Smooth muscle cell (in vitro differentiated cells): ENCODE measurements around the gene AP5M1. TPM values are rescaled to one million over a fixed set of nuclear protein-coding genes. Genes with fewer than 3 reads are reported as not detected.
A peak's percentile ranks its signal among the peaks of the same experiment; 100 is the strongest.
"Not testable (repeated sequence)": the region's sequence is repeated elsewhere in the genome, so short reads cannot be mapped to it uniquely, and the experiment has no call there.

Experiments used
- DNase-seq: peaks from one replicate; lab custom pipeline; 2025; ENCODE audit not compliant: unreplicated experiment; lab: John Stamatoyannopoulos, UW
- H2AFZ ChIP-seq: fragments of 200-600 bp; sonication (generic); 2 replicates; pipeline ENCODE4 v1.6.0; 2016; ENCODE audit warnings: antibody characterized with exemption, low read depth, mild to moderate bottlenecking
- H3F3A ChIP-seq: fragments of 200-600 bp; sonication (generic); 2 replicates; pipeline ENCODE4 v1.6.0; 2017; ENCODE audit warnings: antibody characterized with exemption, low read depth
- H3K27ac ChIP-seq: fragments of 200-600 bp; sonication (generic); 2 replicates; pipeline ENCODE4 v1.5.1; 2016; ENCODE audit warnings: low read depth, mild to moderate bottlenecking
- H3K27me3 ChIP-seq: fragments of 200-600 bp; sonication (generic); 2 replicates; pipeline ENCODE4 v1.6.1; 2016; ENCODE audit warnings: low read depth, mild to moderate bottlenecking
- H3K36me3 ChIP-seq: fragments of 200-600 bp; sonication (generic); 2 replicates; pipeline ENCODE4 v1.5.1; 2016; ENCODE audit warnings: low read depth
- H3K4me1 ChIP-seq: fragments of 200-600 bp; sonication (generic); 2 replicates; pipeline ENCODE4 v1.5.1; 2016; ENCODE audit warnings: low read depth
- H3K4me2 ChIP-seq: fragments of 200-600 bp; sonication (generic); 2 replicates; pipeline ENCODE4 v1.6.0; 2016; ENCODE audit warnings: mild to moderate bottlenecking
- H3K4me3 ChIP-seq: fragments of 200-600 bp; sonication (generic); 2 replicates; pipeline ENCODE4 v1.5.1; 2016; ENCODE audit warnings: mild to moderate bottlenecking
- H3K79me2 ChIP-seq: fragments of 200-600 bp; sonication (generic); 2 replicates; pipeline ENCODE4 v1.6.0; 2016; ENCODE audit warnings: low read depth, mild to moderate bottlenecking
- H3K9ac ChIP-seq: fragments of 200-600 bp; sonication (generic); 2 replicates; pipeline ENCODE4 v1.6.0; 2016; ENCODE audit warnings: low read depth
- H3K9me3 ChIP-seq: fragments of 200-600 bp; sonication (generic); replicated peaks from 2 replicates; pipeline ENCODE4 v1.5.1; 2016; ENCODE audit warnings: low read depth
- H4K20me1 ChIP-seq: fragments of 200-600 bp; sonication (generic); 2 replicates; pipeline ENCODE4 v1.6.0; 2016; ENCODE audit warnings: low read depth
- WGBS: methylation state at CpG from one replicate; pipeline ENCODE4 v1.1.7; 2016; ENCODE audit warnings: low lambda C conversion rate; 5-methylcytosine and 5-hydroxymethylcytosine counted together
- polyA plus RNA-seq: library from polyadenylated mRNA; unstranded; fragments of >200 nt; fragmentation: Nextera tagmentation; extraction: Ambion mirVana; gene quantifications from 2 replicates; pipeline ENCODE4 v1.2.1, GENCODE V29; 2016
- total RNA-seq: library from RNA; depleted of rRNA; stranded (reverse); fragments of >200 nt; gene quantifications from 2 replicates; pipeline ENCODE4 v1.2.3, GENCODE V29; 2014
- TF ChIP-seq, protein P1 (sequence below): fragments of 200-600 bp; sonication (generic); IDR thresholded peaks from 2 replicates; pipeline ENCODE4 v1.5.1; 2017; ENCODE audit warnings: borderline replicate concordance, mild to moderate bottlenecking, antibody characterized with exemption; ENCODE audit not compliant: insufficient read depth, poor library complexity, severe bottlenecking

The AP5M1 gene
- total and polyA plus RNA-seq, 2 experiments from 2014 or later, result 15.7 to 21.7 TPM

DNA sequence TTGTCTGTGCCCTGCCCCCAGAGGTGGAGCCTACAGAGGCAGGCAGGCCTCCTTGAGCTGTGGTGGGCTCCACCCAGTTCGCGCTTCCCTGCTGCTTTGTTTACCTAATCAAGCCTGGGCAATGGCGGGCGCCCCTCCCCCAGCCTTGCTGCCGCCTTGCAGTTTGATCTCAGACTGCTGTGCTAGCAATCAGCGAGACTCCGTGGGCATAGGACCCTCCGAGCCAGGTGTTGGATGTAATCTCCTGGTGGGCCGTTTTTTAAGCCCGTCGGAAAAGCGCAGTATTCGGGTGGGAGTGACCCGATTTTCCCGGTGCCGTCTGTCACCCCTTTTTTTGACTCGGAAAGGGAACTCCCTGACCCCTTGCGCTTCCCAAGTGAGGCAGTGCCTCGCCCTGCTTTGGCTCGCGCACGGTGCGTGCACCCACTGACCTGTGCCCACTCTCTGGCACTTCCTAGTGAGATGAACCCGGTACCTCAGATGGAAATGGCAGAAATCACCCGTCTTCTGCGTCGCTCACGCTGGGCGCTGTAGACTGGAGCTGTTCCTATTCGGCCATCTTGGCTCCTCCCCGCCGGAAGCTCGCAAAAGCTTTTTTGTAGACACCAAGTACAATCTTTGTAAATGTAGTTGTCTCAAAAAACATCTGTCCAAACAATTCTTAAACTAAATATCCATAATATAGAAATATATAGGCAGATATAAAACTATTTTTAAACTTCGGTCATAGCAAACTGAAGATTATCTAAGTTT, 75.0 kb downstream of the AP5M1 start:
- H3K9me3 ChIP-seq, H3K27ac ChIP-seq, H3K79me2 ChIP-seq, H3K36me3 ChIP-seq, H3K4me1 ChIP-seq, H3K27me3 ChIP-seq, H2AFZ ChIP-seq, H4K20me1 ChIP-seq, H3K9ac ChIP-seq, H3F3A ChIP-seq, H3K4me2 ChIP-seq, DNase-seq: not testable (repeated sequence)
- peak overlapping the region; percentile 16 for H3K4me3 ChIP-seq
- WGBS, result 55% methylated on average over 31 of the region's 34 CpGs

DNA sequence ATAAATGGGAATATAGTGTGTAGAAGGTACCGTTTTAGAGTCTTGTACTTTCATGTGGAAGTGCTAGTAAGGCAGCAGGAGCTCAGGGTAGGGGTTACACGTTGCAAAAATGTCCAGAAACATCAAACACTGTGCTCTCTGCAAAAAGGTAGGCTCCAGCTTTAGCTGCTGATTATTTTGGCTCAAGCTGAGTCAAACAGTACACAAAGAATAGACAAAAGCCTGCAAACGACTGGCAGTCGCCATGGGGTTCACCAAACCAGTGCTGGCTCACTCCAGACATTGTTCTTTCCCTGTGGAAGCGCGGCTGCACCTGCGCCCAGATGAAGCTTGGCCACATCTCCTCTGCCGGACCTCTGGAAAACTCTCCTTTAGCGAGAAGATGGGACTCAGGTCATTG, 76.3 kb downstream of the AP5M1 start:
- no peak overlapping the region for H3K27ac ChIP-seq
- no peak overlapping the region for H2AFZ ChIP-seq
- 91% methylated on average over 9 of the region's 9 CpGs for WGBS
- H4K20me1 ChIP-seq, result no peaks in the 10 kb centered on the region
- TF ChIP-seq, protein P1, sequence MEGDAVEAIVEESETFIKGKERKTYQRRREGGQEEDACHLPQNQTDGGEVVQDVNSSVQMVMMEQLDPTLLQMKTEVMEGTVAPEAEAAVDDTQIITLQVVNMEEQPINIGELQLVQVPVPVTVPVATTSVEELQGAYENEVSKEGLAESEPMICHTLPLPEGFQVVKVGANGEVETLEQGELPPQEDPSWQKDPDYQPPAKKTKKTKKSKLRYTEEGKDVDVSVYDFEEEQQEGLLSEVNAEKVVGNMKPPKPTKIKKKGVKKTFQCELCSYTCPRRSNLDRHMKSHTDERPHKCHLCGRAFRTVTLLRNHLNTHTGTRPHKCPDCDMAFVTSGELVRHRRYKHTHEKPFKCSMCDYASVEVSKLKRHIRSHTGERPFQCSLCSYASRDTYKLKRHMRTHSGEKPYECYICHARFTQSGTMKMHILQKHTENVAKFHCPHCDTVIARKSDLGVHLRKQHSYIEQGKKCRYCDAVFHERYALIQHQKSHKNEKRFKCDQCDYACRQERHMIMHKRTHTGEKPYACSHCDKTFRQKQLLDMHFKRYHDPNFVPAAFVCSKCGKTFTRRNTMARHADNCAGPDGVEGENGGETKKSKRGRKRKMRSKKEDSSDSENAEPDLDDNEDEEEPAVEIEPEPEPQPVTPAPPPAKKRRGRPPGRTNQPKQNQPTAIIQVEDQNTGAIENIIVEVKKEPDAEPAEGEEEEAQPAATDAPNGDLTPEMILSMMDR, result no peak
- no peak overlapping the region for H3K9ac ChIP-seq
- H3K4me3 ChIP-seq, result no peak overlapping the region
- no peaks in the 10 kb centered on the region for H3K9me3 ChIP-seq
- no peaks in the 10 kb centered on the region for H3K27me3 ChIP-seq
- H3F3A ChIP-seq, result no peaks in the 10 kb centered on the region
- DNase-seq, result no peak
- H3K36me3 ChIP-seq, result no peaks in the 10 kb centered on the region
- no peak overlapping the region for H3K4me2 ChIP-seq
- no peaks in the 10 kb centered on the region for H3K79me2 ChIP-seq
- peaks cover 4% of the 10 kb centered on the region for H3K4me1 ChIP-seq

DNA sequence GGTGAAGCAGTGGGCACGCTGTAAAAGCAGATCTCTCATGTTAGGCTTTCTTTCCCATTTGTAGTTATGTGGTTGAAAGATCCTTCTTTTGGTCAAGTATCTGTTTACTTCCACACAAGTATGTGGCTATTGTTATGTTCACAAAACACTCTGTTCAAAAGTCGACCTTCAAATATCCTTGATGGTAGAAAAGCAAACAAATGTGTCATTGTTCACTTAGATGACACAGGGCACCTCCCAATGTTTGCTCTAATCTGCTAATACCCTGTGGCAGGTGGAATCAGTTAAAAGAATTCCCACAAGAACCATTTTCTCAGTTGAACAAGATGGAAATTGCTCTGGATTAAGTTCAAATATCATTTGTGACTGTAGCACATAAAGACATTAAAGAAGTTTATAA, 78.0 kb downstream of the AP5M1 start:
- Histone ChIP-seq H3K4me2 (no peak overlapping the region), H3K4me1 (peaks cover 4% of the 10 kb centered on the region), H3F3A (no peaks in the 10 kb centered on the region), H3K9me3 (no peaks in the 10 kb centered on the region), H3K79me2 (no peaks in the 10 kb centered on the region), H2AFZ (no peak overlapping the region), H4K20me1 (no peaks in the 10 kb centered on the region), H3K4me3 (no peak overlapping the region), H3K9ac (no peak overlapping the region), H3K27me3 (no peaks in the 10 kb centered on the region), H3K36me3 (no peaks in the 10 kb centered on the region), H3K27ac (no peak overlapping the region)
- WGBS, result 72% methylated on average over 2 of the region's 2 CpGs
- no peak for DNase-seq
- TF ChIP-seq, protein P1, result no peak

Other genes starting within 250 kb of the AP5M1 start
- gene EXOC5, start 66 bp upstream of the AP5M1 start, total RNA-seq, result 56.4 and 62.3 TPM in 2 replicates
- 35.2 and 50.6 TPM in 2 replicates for gene EXOC5, start 66 bp upstream of the AP5M1 start, polyA plus RNA-seq
- 24.0 and 27.2 TPM in 2 replicates for gene NAA30, start 121.6 kb downstream of the AP5M1 start, total RNA-seq
- gene NAA30, start 121.6 kb downstream of the AP5M1 start, polyA plus RNA-seq, result 7.4 and 11.0 TPM in 2 replicates
- gene CCDC198, start 224.9 kb downstream of the AP5M1 start, total RNA-seq, result not detected in 2 replicates
- gene CCDC198, start 224.9 kb downstream of the AP5M1 start, polyA plus RNA-seq, result not detected in 2 replicates